Stomach (tissue), 9 donors: ENCODE results near the gene DRAXIN. TPM values are rescaled to one million over a fixed set of nuclear protein-coding genes. Genes with fewer than 3 reads are reported as not detected.
A peak's percentile ranks its signal among the peaks of the same experiment; 100 is the strongest.

Experiments used
- DNase-seq, 2 donors: peaks; one replicate each; pipeline versions ENCODE4 v3.0.0 to v3.0.0-alpha.2; 2013 to 2019
- H3K27ac ChIP-seq, 5 donors: fragments of 200-600 bp in 4 of 5; sonication (generic) in 4 of 5; one replicate each; pipeline ENCODE4 v1.5.1; 2013 to 2019; ENCODE audit warnings: mild to moderate bottlenecking in 1 of 5, moderate library complexity in 1 of 5
- H3K27me3 ChIP-seq, 3 donors: fragments of 200-600 bp; sonication (generic); one replicate each; pipeline ENCODE4 v1.5.1; 2017 to 2019; ENCODE audit warnings: mixed run types in 1 of 3
- H3K36me3 ChIP-seq, 4 donors: fragments of 200-600 bp; sonication (generic); 1 replicate in 3 of 4; 2 replicates in 1 of 4; pipeline ENCODE4 v1.5.1; 2016 to 2019
- H3K4me1 ChIP-seq, 4 donors: fragments of 200-600 bp; sonication (generic); one replicate each; pipeline ENCODE4 v1.5.1; 2016 to 2019
- H3K4me3 ChIP-seq, 4 donors: fragments of 200-600 bp; sonication (generic) in 3 of 4; one replicate each; pipeline ENCODE4 v1.5.1; 2016 to 2019; ENCODE audit warnings: mild to moderate bottlenecking in 1 of 4
- H3K9me3 ChIP-seq, 4 donors: fragments of 200-600 bp; sonication (generic); one replicate each; pipeline ENCODE4 v1.5.1; 2016 to 2019
- CTCF ChIP-seq, 7 experiments: fragments of 450-650 bp in 4 of 7; fragments of 200-600 bp in 3 of 7; sonication (generic) in 3 of 7; IDR thresholded peaks; one replicate each; pipeline ENCODE4 v1.5.1; 2016 to 2019; ENCODE audit warnings: antibody characterized with exemption in 7 of 7, control low read depth in 2 of 7, mild to moderate bottlenecking in 1 of 7
- EP300 ChIP-seq: sonication (generic); formaldehyde crosslinking; IDR thresholded peaks from one replicate; pipeline ENCODE4 v1.6.1; 2017; ENCODE audit warnings: antibody characterized with exemption
- POLR2A ChIP-seq, 4 donors: fragments of 450-650 bp; IDR thresholded peaks; one replicate each; pipeline ENCODE4 v1.6.1; 2016; ENCODE audit warnings: antibody characterized with exemption in 4 of 4, control low read depth in 2 of 4, mild to moderate bottlenecking in 1 of 4, moderate library complexity in 1 of 4
- POLR2AphosphoS5 ChIP-seq, 3 donors: sonication (generic); formaldehyde crosslinking; IDR thresholded peaks; one replicate each; pipeline ENCODE4 v1.6.1; 2016; ENCODE audit warnings: antibody characterized with exemption in 3 of 3
- WGBS, 5 donors: extraction: QIAGEN DNeasy Blood & Tissue Kit in 3 of 5; methylation state at CpG; one replicate each; pipeline versions ENCODE4 v1.1.5 to v1.1.7; 2013 to 2018; 5-methylcytosine and 5-hydroxymethylcytosine counted together
- intact Hi-C: fragments of 100-400 bp; cut with DNase I; formaldehyde crosslinking; loops from one replicate; pipeline ENCODE4 v1.15.1; 2023; ENCODE audit warnings: low total_unique reads
- polyA plus RNA-seq, 3 donors: library from polyadenylated mRNA; stranded (reverse); fragments of 200-250 nt; gene quantifications; one replicate each; pipeline ENCODE4 v1.2.3, GENCODE V29; 2013
- total RNA-seq, 5 donors: library from RNA; depleted of rRNA; stranded (reverse); fragments of >200 nt; gene quantifications; one replicate each; pipeline versions ENCODE4 v1.1.0 to v1.2.3, GENCODE V29; 2014 to 2016
- donor health status: healthy with polysubstance abuse.
- donor health status: Bipolar disorder and iron deficiency.
- donor health status: healthy.

The DRAXIN gene
- total and polyA plus RNA-seq, 8 donors = 0.03 to 0.18 (median 0.06) TPM; not detected in 5

- WGBS, 5 donors = 79 to 89% (median 87%) methylated on average over 4 of the region's 4 CpGs
- no peaks in the 10 kb centered on the region for H3K36me3 ChIP-seq
- peaks cover 51 to 63% (median 55%) of the 10 kb centered on the region in 4 donors for H3K4me1 ChIP-seq
- no peak overlapping the region for H3K27ac ChIP-seq
- peaks cover 0 to 58% (median 20%) of the 10 kb centered on the region in 3 donors for H3K27me3 ChIP-seq
- intact Hi-C loops = no loop called here
- DNase-seq = no peak
- no peaks in the 10 kb centered on the region for H3K9me3 ChIP-seq
- no peak for TF ChIP-seq POLR2A (IDR thresholded peaks at IDR 0.05)
- TF ChIP-seq POLR2AphosphoS5 (IDR thresholded peaks at IDR 0.05) = no peak
- TF ChIP-seq CTCF (IDR thresholded peaks at IDR 0.05) = no peak
- peak overlapping the region in 1 of 4 donors; percentile 38 for H3K4me3 ChIP-seq
Measured at GRCh38 chr1:11651017-11651416, 40.5 kb upstream of the DRAXIN start.

GRCh38 chr1:11652203-11652780 lies 39.2 kb upstream of the DRAXIN start:
- WGBS, 5 donors = 89 to 92% (median 90%) methylated on average over 11 of the region's 11 CpGs
- Histone ChIP-seq H3K9me3 (no peaks in the 10 kb centered on the region), H3K27ac (peak overlapping the region in 1 of 5 donors; percentile 88), H3K36me3 (peaks cover 0 to 8% (median 2%) of the 10 kb centered on the region in 4 donors), H3K4me3 (no peak overlapping the region), H3K27me3 (peaks cover 0 to 46% (median 20%) of the 10 kb centered on the region in 3 donors), H3K4me1 (peaks cover 51 to 63% (median 56%) of the 10 kb centered on the region in 4 donors)
- intact Hi-C loops = no loop called here
- TF ChIP-seq POLR2A (IDR thresholded peaks at IDR 0.05) (no peak), CTCF (IDR thresholded peaks at IDR 0.05) (no peak), EP300 (no peak), POLR2AphosphoS5 (IDR thresholded peaks at IDR 0.05) (no peak)
- DNase-seq = no peak

GRCh38 chr1:11653101-11653860 lies 38.2 kb upstream of the DRAXIN start:
- DNase-seq = peak; percentile 63 to 88
- intact Hi-C loops = no loop called here
- WGBS, 5 donors = 47 to 73% (median 51%) methylated on average over 11 to 17 of the region's 17 CpGs
- Histone ChIP-seq H3K36me3 (peaks cover 0 to 10% (median 3%) of the 10 kb centered on the region in 4 donors), H3K4me1 (peaks cover 47 to 59% (median 55%) of the 10 kb centered on the region in 4 donors), H3K27ac (peak overlapping the region; percentile 8 to 88 (median 82)), H3K27me3 (peaks cover 0 to 38% (median 20%) of the 10 kb centered on the region in 3 donors), H3K4me3 (peak overlapping the region; percentile 74 to 86 (median 80)), H3K9me3 (no peaks in the 10 kb centered on the region)
- TF ChIP-seq POLR2AphosphoS5 (IDR thresholded peaks at IDR 0.05) (no peak), POLR2A (IDR thresholded peaks at IDR 0.05) (no peak), EP300 (no peak), CTCF (IDR thresholded peaks at IDR 0.05) (no peak)

GRCh38 chr1:11653861-11654136 lies 37.7 kb upstream of the DRAXIN start:
- no peaks in the 10 kb centered on the region for H3K9me3 ChIP-seq
- no peak for DNase-seq
- peaks cover 42 to 53% (median 50%) of the 10 kb centered on the region in 4 donors for H3K4me1 ChIP-seq
- 20 to 55% (median 48%) methylated on average over 1 to 7 of the region's 7 CpGs; no CpG with 5 or more reads in 1 of the 5 donors for WGBS, 5 donors
- H3K27ac ChIP-seq = peak overlapping the region in 4 of 5 donors; percentile 80 to 88 (median 84)
- intact Hi-C loops = no loop called here
- peak overlapping the region; percentile 74 to 86 (median 80) for H3K4me3 ChIP-seq
- peaks cover 0 to 15% (median 9%) of the 10 kb centered on the region in 4 donors for H3K36me3 ChIP-seq
- TF ChIP-seq POLR2A (IDR thresholded peaks at IDR 0.05) (no peak), POLR2AphosphoS5 (IDR thresholded peaks at IDR 0.05) (no peak), EP300 (no peak), CTCF (IDR thresholded peaks at IDR 0.05) (no peak)
- peaks cover 0 to 33% (median 15%) of the 10 kb centered on the region in 3 donors for H3K27me3 ChIP-seq
